ENCODE data around the gene TMPRSS5.
"Not testable (repeated sequence)": the region's sequence is repeated elsewhere in the genome, so short reads cannot be mapped to it uniquely, and the experiment has no call there.

The TMPRSS5 gene

DNA sequence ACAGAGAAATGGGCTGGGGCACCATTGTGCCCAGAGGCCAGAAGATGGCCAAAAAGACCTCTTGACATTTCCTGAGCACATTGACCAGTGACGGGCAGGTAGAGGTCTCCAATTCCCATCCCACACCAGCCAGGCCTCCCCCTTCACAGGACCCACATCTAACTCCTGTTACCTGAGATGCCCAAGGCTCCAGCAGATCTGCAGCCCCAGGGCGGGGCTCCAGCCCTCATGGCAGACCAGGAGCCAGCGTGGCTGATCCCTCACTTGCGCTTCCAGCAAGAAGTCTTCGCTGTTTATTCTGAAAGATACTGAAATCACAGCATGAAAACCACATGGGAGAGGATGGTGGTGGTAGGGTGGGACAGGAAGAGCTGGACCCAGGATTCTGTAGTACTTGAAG lies 9.0 kb downstream of the TMPRSS5 start:
- DNase-seq, result no peak

DNA sequence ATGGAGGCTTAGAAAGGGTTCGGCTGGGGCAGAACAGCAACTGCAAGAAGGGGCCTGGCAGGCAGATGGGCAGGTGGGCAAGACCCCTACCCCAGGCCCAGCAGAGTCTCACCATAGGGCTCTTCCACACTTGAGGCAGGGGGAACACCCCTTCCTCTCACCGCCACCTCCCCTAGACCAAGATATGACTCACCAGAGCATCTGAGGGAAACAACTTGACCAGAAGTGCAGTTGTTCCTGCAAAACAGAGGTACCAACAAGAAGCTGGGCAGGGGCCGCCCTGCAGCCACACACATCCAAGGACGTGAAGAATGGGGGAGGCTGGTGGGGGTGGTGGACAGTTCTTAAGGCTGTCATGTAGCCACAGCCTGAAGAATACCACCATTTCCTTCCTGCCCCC lies 10.9 kb downstream of the TMPRSS5 start:
- DNase-seq, result no peak

DNA sequence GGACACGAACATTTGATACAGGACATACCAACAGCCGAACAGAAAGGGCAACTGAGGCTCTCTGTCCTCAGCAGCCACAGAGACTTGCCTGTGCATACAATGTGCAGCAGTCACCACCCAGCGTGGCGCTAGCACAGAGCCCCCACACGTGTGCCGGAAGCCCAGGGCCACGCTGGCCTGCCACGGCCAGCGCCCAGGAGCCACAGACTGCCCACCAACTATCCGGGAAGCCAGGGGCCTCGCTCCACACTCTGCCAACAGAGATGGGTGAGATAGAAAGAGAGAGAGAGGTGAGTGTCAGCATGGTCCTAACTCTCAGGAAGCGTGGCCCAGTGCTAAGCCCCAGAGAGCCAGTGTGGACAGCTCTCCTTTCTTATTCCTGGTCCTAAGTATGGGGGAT lies 11.7 kb downstream of the TMPRSS5 start:
- DNase-seq, result no peak

DNA sequence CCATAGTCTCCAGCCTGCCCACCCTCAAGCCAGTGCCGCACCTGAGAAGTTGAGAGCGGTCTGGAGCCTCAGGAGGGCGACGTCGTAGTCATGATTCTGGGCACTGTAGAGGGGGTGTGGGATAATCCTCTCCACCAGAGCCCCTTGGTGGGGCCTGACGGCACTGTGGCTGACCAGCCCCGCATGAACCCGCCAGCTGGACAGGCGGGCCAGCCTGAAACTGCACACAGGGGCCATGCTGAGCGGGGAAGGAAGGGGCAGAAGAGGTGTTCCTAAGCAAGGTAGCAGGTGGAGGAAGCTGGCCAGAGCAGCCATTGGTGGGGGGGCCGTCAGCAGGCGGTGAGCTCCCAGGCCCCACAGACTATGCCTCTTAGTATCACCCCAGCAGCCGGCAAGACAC lies 13.1 kb downstream of the TMPRSS5 start:
- no peak for DNase-seq

DNA sequence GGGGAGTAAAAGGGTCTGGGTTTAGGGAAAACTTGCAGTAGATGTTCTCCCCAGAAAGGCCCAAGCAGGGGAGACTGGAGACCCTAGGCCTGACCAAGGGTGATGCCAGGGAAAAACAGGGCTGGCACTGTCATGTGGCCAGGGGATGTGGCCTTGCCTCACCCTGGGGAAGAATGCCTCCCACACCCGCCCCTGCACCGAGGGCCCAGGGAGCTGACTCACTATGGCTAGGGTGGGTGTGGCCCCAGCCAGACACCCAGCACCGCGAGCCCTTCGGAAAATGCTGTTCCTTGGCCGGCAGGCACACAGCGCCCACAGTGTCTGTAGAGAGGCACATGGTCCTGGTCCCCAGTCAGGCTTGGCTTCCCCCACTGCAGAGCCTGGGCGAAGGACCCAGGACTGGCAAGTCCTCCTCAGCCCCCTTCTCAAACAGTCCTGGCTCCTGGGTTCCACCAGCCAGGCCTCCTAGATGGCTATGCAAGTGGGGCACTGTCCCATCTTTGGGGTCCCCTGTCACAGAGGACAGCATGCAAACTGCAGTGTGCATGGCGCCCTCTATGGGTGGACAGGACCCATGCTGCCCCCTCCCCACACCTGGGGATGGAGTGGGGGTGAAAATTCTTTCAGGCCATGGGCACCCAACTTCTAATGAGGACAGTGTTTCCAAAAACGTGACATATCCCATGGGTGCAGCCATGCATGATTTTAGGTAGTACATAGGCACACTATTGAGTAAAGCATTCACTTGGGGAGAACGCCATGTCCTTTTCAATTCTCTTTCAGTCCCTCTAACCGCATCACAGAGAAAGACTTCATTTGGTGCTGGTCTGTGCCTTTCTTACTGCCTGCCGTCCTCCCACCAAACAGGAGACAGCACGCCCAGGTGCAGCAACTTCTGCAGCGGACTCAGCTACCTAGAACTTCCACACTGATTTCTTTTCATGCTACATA lies 15.2 kb downstream of the TMPRSS5 start:
- no peak for DNase-seq

DNA sequence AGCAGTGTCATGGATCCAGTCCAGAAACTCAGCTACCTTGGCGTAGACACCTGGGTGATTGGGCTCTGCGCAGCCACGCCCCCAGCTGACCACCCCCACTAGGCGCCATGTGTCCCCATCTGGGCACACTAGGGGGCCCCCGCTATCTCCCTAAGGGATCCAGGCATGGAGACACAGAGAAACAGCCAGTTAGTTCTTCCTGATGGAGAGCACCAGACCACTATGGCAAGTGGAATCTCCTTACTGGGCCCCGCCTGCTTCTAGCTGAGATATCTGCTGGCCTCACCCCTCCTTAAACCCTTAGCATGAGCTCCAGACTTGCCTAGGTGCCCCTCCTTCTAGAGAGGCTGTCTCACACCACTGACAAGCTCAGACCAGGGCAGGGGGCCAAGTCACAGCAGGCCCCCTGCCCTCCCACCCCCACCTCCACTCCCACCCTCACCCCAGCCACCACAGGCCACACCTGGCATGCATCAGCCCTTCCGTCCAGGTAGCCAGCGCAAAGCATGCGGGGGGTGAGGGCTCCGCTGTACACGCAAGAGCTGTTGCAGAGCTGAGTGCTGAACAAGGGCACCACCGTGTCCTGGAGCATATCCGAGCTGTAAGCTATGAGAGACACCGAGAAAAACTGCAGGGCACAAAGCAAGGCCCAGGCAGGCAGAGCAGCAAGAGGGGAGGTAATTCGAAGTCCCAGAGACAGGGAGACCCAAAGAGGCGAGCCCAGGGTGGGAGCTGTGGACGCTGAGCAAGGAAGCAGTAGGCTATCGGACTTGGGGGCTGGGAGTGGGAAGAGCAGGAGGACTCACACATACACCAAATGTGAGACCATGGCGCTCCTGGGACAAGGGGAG lies 16.1 kb downstream of the TMPRSS5 start:
- no peak for DNase-seq

DNA sequence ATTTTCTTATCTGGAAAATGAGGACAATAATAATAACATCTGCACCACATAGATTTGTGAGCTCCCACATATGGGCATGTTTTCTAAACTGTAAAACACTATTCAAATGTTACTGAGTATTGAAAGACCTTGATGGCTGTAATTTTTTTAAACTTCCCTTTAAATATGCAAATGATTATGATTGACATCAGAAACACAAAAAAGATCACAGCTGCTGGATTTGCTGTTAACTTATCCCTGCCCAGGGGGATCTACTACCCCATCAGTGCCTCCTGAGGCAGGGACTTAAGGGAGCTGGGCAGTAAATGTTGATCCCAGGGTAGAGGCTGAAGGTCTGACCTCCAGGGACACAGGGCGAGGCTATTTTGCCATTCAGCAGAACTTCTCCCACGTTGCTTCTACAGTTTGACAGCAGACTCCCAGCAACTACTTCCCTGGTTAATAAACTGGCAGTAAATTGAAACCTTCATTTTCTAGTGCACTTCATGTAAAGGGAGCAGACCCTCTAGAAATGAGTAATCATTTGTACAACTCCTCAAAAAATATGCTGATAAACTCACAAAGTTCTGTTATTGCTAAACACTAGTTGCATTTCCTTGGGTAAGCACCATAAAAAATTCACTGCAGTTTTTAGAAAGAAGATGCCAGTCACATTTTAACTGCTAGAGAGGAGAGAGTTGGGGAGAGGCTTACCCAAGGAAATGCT lies 20.3 kb downstream of the TMPRSS5 start:
- DNase-seq, result no peak

DNA sequence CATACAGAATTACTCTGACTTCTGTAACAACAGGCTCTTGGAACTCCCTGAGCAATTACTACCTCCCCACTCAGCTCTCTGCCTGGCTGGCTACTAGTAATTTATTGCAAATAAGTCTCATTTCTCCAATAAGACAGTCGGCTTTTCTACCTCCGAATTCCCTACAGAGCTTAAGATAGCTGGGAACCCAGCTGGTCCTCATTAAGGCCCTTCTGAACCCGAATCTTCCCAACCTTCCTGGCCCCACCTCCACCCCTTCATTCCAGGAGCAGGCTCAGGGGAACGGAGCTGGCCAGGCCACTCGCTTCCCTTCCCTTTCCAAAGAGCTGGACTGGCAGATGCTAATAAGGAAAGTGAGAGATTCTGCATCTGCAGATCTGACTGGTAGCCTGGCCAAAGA lies 21.6 kb downstream of the TMPRSS5 start:
- DNase-seq, result no peak

DNA sequence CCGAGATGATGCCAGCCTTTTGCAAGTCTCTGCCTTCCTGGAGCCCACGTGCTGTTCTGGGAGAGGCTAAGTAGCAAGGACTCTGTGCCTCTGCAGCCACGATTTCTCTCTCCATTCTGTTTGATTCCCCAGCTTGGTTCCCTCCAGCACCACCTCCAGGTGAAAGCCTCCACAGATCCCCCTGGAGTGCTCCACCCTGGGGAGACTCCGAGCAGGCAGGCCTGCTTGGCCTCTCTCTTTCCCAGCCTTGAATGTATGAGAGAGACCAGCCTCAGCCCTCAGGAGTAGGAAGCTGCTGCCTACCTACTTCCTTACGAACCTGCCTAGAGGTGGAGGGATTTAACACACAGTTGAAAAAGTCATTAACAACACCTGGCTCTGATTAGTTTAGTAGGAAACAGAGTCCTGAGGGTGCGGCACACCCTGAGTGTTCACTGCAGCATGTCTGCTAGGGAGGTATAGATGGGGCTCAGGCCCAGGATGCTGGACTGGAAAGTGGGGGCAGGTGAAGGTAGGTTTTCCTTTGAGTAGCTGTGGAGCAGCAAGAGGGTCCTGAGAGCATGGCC lies 22.5 kb downstream of the TMPRSS5 start:
- DNase-seq, result no peak

DNA sequence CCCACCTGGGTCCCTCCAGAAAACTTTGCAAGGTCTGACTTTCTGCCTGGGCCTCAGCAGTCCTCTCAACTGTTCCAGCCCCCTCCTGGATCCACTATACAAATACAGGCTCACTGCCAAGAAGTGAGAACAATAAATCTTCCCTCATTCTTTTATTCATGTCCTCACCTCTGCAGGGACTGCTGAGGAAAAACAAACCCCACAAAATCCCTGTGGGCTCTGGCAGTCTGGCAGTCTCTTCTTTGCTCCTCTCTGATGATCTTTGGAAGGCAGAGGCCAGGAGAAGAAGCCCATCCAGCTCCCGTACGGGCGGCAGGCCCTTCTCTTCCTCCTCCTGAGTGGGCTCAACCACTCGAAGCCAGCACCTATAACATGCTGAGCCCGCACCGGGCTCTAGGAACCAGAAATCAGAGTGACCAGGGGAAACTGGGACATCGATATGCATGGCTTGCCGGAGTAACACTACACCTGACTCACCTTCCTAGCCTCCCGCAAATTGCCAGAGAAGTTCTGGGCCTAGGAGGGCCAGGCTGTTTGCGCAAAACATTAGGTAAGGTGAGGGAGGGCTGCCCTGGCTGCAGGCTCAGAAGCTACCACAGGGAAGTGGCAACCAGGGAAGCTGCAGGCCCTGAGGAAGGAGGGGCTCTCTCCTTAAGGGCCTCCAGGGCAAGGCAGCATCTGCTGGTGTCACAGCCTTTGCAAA lies 24.2 kb downstream of the TMPRSS5 start:
- DNase-seq, result peak; percentile 14

DNA sequence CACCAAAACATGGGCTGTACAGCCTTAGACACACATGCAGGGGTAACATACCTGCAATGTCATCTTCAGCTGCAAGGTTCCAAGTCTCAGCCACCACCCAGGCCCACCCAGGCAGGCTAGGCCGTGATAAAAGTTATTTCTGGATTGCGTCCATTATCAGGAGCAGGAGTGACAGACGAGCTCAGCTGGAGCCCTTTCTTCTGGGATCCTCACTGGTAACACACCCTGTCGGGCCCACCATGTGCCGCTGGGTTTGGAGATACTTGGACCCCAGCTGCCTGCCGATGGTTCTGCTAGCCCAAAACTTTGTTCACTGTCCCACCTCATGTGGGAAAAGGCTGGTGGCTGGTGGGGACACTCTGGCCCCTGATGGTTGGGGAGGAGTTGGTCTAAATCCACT lies 24.8 kb downstream of the TMPRSS5 start:
- DNase-seq, result no peak

DNA sequence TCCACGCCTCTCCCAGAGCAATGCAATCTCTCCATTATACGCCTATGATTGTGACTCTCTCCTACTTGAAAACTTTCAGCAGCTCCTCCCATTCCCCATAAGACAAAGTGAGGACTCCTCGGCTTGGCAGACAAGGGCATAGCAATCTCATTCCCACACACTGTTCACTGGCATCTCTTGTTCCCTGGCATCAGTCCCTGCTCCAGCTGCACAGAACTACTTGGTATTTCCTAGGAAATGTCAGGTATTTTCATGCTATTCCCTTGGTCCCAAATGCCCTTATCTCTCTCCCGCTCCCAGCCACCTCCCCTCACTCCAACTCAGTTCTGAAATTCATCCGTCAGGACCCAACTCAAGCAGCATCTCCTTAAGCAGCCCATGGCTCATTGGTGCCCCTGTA lies 28.4 kb downstream of the TMPRSS5 start:
- no peak for DNase-seq

DNA sequence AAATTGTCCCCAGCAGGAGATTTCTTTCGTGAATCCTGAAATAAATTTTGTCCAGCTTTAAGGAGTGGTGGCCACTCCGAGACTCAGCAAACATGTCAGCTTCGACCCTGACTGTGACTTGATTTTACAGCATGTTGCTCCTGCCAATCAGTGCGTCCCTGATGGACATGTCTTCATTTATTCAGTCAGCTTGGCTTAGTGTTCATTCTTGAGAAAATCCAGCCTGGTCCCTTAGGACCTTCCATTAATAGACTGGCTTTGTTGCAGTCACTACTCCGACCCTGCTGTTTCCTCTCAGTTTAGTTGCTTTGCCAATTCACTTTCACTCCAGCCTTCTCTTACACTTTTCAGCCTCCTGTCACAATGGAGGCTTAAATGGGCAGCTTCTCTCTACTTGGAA lies 30.5 kb downstream of the TMPRSS5 start:
- DNase-seq, result no peak

DNA sequence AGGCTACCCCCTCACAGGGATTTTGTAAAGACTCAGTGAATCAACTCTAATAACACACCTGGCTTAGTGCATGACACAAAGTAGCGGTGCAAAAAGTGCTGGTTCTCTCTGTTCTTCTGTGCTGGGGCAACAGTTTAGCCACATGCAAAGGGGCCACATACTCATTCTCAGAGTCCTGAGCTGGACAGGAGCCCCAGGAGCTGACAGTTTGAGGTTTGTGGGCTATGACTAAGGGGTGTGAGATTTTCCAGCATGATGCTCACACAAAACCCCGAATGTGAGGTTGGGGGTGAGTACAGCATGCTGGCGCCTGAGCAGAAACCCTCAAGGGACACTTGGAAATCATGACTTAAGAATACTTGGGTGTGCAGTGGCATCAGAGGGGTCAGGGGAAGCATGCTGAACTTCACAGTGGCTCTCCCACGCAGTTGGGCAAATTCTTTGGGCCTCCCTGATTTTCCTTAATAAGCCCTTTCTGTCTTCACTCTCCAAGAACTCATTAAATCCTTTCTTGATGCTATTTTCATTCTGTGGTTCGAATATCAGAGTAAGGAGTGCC lies 31.0 kb downstream of the TMPRSS5 start:
- DNase-seq, result no peak

DNA sequence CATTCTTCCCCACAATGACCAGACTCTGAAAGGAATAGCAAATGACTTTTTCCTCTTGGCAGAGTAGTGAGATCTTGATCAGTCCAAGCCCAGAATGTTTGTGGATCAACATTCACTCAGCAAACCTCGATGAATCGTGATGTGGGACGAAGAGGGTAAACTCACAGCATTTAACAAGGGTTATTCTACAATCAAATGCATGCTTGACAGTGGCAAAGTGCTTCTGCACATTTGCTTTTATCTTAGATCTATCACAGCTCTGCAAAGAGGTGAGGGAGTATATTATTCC lies 31.8 kb downstream of the TMPRSS5 start:
- no peak for DNase-seq

DNA sequence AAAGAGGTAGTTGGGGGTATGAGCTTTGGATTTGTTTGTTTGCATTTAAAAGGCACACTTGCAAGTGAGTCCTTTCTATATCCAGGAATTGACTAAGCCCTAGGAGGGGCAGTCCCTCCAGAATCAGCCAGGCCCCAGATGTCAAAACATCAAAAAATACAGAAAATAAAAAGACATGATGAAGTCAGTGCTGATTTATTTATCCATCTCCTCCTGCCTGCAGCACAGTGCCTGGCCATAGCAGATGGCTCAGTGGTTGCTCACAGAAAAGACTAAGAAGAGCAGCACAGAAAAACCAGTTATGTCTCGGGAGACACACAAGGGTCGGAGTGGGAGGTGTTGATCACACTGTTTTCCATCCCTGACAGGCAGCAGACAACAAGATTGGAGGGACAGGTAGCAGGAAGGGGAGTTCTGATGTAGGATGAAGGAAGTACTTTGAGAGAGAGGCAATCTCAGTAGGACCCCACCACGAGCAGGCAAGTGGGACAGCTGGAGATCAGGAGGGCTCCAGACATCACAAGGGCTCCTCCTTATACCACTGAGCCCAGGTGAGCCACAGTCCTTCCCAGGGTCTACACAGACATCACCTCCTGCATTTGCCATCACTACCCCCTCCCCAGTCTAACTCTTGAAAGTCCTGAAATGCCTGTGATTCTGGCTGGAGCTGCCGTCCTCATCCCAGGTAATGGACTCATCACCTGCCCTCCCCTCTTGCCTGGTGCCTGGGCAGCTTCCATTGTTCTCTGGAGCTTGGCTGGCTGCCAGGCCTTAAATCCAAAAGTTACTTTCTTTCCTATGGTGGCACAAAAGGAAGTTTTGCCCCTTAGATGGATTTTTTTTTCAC lies 32.3 kb downstream of the TMPRSS5 start:
- DNase-seq, result no peak

DNA sequence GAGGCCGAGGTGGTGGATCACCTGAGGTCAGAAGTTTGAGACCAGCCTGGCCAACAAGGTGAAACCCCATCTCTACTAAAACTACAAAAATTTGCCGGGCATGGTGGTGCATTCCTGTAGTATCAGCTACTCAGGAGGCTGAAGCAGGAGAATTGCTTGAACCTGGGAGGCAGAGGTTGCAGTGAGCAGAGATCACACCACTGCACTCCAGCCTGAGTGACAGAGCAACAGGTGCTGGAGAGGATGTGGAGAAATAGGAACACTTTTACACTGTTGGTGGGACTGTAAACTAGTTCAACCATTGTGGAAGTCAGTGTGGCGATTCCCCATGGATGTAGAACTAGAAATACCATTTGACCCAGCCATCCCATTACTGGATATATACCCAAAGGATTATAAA lies 34.2 kb downstream of the TMPRSS5 start:
- DNase-seq, result not testable (repeated sequence)

DNA sequence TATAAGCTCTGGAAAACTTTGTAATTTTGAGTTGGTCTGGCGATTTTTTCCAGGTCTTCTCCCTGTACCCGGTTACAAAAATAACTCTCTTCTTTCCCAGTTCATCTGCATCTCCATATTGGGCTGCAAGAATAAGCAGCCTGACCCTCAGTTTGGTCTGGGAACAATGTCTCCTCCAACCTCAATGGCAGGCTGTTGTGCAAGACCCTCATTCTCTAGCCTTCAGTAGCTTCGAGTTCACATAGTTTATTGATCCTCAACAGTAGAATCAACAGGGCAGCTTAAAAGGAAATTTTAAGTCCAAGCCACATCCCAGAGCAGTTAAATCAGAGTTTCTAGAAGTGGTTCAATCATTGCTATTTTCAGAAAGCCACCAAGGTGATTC lies 35.3 kb downstream of the TMPRSS5 start:
- DNase-seq, result no peak

DNA sequence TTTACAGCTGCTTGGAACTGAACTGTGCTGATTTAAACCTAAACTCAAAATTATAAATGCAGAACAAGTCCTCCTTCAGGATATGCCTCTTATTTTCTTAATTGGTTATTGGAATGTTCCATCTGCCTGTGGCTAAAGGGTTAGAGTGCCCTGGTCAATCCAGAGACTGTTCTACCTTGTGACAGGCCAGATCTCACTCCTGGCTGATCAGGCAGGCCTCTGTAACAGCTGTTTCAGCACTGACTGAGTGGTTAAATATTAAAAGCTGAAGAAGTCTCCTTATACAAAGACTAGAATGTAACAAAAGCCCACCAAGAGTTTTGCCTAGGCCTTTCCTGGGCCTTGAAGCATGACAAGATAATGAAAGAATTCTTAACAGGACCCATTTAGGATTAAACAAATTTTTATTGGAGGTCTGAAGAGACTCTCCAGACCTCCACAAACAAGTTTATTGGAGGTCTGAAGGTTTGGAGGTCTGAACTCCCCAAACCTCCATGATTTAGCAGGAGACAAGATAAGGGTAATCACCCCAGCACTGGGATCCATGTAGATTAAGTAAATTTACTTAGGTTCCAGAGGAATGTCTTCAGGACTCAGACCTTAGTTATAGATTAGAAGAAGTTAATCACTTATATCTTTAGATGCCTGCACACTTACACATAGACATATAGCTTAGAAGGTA lies 35.8 kb downstream of the TMPRSS5 start:
- DNase-seq, result no peak

DNA sequence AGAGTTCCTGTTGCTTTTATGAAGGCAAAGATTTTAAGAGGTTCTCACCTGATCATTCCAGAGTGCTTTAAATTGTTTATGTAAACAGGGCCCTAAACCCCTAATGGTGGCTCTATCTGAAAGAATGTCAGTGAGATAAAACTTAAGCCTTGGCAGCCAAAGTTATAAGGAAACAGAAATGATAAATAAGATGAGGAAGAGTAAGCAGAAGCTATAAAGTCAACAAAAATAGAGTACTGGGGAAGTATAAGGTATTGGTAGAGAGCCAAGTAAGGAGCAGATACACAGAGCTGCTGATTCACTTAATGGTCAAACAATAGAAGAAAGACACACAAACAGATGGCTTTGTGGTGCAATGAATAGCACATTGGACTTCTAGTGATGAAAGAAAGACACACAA lies 37.9 kb downstream of the TMPRSS5 start:
- DNase-seq, result no peak

DNA sequence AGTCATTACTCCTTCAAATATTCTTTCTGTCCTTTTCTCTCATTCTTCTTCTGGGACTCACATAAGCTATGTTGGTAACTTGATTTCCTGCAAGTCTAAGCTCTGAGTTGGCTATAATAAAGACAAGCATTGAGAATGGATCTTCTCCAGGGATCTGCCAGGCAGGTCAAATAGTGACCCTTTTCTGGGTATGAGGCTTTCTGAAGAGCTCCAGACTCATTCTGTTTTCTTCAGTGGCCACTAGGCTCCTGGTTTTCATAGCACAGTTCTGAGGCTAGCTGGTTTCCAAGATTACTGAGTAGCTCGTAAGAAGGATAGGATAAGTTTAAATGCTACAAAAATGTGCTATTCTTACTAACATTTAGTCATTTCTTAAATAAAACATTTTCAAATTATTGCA lies 38.3 kb downstream of the TMPRSS5 start:
- no peak for DNase-seq
